ENCODE results near the gene MRPS16.
A peak's percentile ranks its signal among the peaks of the same experiment; 100 is the strongest.

The MRPS16 gene

GRCh38 chr10:73239908-73240307 is 12.5 kb downstream of the MRPS16 start:
- no peak for DNase-seq (ENCODE audit: low spot score)

GRCh38 chr10:73238990-73239566 is 13.4 kb downstream of the MRPS16 start:
- DNase-seq (ENCODE audit: low spot score) = no peak

- no peak for DNase-seq (ENCODE audit: low spot score)
These were observed 17.7 kb downstream of the MRPS16 start for GRCh38 chr10:73234695-73235094.

GRCh38 chr10:73233883-73234282 is 18.6 kb downstream of the MRPS16 start:
- no peak for DNase-seq (ENCODE audit: low spot score)

GRCh38 chr10:73232887-73233286 is 19.6 kb downstream of the MRPS16 start:
- no peak for DNase-seq (ENCODE audit: low spot score)

GRCh38 chr10:73229567-73229966 is 22.9 kb downstream of the MRPS16 start:
- DNase-seq (ENCODE audit: low spot score) = no peak

- no peak for DNase-seq (ENCODE audit: low spot score)
These were observed 24.2 kb downstream of the MRPS16 start for GRCh38 chr10:73228247-73228646.

GRCh38 chr10:73226663-73227062 is 25.8 kb downstream of the MRPS16 start:
- DNase-seq (ENCODE audit: low spot score) = no peak

- no peak for DNase-seq (ENCODE audit: low spot score)
These were observed 26.9 kb downstream of the MRPS16 start for GRCh38 chr10:73225518-73225917.

- no peak for DNase-seq (ENCODE audit: low spot score)
These were observed 31.5 kb downstream of the MRPS16 start for GRCh38 chr10:73220989-73221388.

- DNase-seq (ENCODE audit: low spot score) = no peak
These were observed 33.1 kb downstream of the MRPS16 start for GRCh38 chr10:73219384-73219783.

GRCh38 chr10:73218431-73219191 is 33.8 kb downstream of the MRPS16 start:
- DNase-seq (ENCODE audit: low spot score) = peak; percentile 5

- no peak for DNase-seq (ENCODE audit: low spot score)
These were observed 34.8 kb downstream of the MRPS16 start for GRCh38 chr10:73217628-73218027.

- DNase-seq (ENCODE audit: low spot score) = no peak
These were observed 36.7 kb downstream of the MRPS16 start for GRCh38 chr10:73215749-73216148.

- DNase-seq (ENCODE audit: low spot score) = peak; percentile 11
These were observed 41.2 kb downstream of the MRPS16 start for GRCh38 chr10:73211106-73211811.

- no peak for DNase-seq (ENCODE audit: low spot score)
These were observed 41.9 kb downstream of the MRPS16 start for GRCh38 chr10:73210395-73211105.

GRCh38 chr10:73209705-73210104 is 42.7 kb downstream of the MRPS16 start:
- no peak for DNase-seq (ENCODE audit: low spot score)

- DNase-seq (ENCODE audit: low spot score) = no peak
These were observed 44.6 kb downstream of the MRPS16 start for GRCh38 chr10:73207883-73208282.

GRCh38 chr10:73206385-73206784 is 46.1 kb downstream of the MRPS16 start:
- DNase-seq (ENCODE audit: low spot score) = no peak

- DNase-seq (ENCODE audit: low spot score) = no peak
These were observed 46.6 kb downstream of the MRPS16 start for GRCh38 chr10:73205890-73206289.

GRCh38 chr10:73205081-73205480 is 47.4 kb downstream of the MRPS16 start:
- no peak for DNase-seq (ENCODE audit: low spot score)
